ENCODE data around the gene CCN2.

Gene CCN2

GRCh38 chr6:131966443-131966842, 15.3 kb upstream of the CCN2 start:
- no peak for DNase-seq

GRCh38 chr6:131963063-131963462, 11.9 kb upstream of the CCN2 start:
- DNase-seq = no peak

GRCh38 chr6:131960371-131961133, 9.4 kb upstream of the CCN2 start:
- no peak for DNase-seq

- no peak for DNase-seq
Observed at GRCh38 chr6:131958542-131959470, 7.6 kb upstream of the CCN2 start.

- no peak for DNase-seq
Observed at GRCh38 chr6:131958095-131958494, 6.9 kb upstream of the CCN2 start.

- no peak for DNase-seq
Observed at GRCh38 chr6:131955876-131956275, 4.7 kb upstream of the CCN2 start.

- no peak for DNase-seq
Observed at GRCh38 chr6:131955192-131955591, 4.0 kb upstream of the CCN2 start.

- no peak for DNase-seq
Observed at GRCh38 chr6:131954775-131955107, 3.6 kb upstream of the CCN2 start.

GRCh38 chr6:131954059-131954774, 3.0 kb upstream of the CCN2 start:
- DNase-seq = no peak

GRCh38 chr6:131952886-131953509, 1.8 kb upstream of the CCN2 start:
- no peak for DNase-seq

GRCh38 chr6:131951576-131952230, 531 bp upstream of the CCN2 start:
- DNase-seq = no peak

- peak; percentile 8 for DNase-seq
Observed at GRCh38 chr6:131949909-131950766, 1.0 kb downstream of the CCN2 start.

- DNase-seq = no peak
Observed at GRCh38 chr6:131949620-131949908, 1.6 kb downstream of the CCN2 start.

GRCh38 chr6:131948692-131949619, 2.2 kb downstream of the CCN2 start:
- no peak for DNase-seq

- DNase-seq = no peak
Observed at GRCh38 chr6:131947986-131948661, 3.0 kb downstream of the CCN2 start.

GRCh38 chr6:131946992-131947955, 3.9 kb downstream of the CCN2 start:
- DNase-seq = no peak

- no peak for DNase-seq
Observed at GRCh38 chr6:131946404-131946991, 4.7 kb downstream of the CCN2 start.

- no peak for DNase-seq
Observed at GRCh38 chr6:131945971-131946370, 5.2 kb downstream of the CCN2 start.
